ENCODE results near the gene CEACAM7.

GRCh38 chr19:41698746-41699230, 10.7 kb upstream of the CEACAM7 start:
- no peak for TF ChIP-seq TAF1 (IDR thresholded peaks at IDR 0.05; ENCODE audit: low read depth, low read length)
- no peak for TF ChIP-seq POLR2AphosphoS5 (IDR thresholded peaks at IDR 0.05; ENCODE audit: low read depth, low read length)

Data from GM12891 (cell line).